GM18502 (cell line): ENCODE measurements around the gene GCLC.
A peak's percentile ranks its signal among the peaks of the same experiment; 100 is the strongest.
"Not testable (repeated sequence)": the region's sequence is repeated elsewhere in the genome, so short reads cannot be mapped to it uniquely, and the experiment has no call there.

Experiments
- ATAC-seq: cut with Tn5 transposase; IDR thresholded peaks from one replicate; pipeline ENCODE4 v1.9.1; 2021; ENCODE audit warnings: mild to moderate bottlenecking; ENCODE audit not compliant: unreplicated experiment, poor library complexity

The GCLC gene

DNA sequence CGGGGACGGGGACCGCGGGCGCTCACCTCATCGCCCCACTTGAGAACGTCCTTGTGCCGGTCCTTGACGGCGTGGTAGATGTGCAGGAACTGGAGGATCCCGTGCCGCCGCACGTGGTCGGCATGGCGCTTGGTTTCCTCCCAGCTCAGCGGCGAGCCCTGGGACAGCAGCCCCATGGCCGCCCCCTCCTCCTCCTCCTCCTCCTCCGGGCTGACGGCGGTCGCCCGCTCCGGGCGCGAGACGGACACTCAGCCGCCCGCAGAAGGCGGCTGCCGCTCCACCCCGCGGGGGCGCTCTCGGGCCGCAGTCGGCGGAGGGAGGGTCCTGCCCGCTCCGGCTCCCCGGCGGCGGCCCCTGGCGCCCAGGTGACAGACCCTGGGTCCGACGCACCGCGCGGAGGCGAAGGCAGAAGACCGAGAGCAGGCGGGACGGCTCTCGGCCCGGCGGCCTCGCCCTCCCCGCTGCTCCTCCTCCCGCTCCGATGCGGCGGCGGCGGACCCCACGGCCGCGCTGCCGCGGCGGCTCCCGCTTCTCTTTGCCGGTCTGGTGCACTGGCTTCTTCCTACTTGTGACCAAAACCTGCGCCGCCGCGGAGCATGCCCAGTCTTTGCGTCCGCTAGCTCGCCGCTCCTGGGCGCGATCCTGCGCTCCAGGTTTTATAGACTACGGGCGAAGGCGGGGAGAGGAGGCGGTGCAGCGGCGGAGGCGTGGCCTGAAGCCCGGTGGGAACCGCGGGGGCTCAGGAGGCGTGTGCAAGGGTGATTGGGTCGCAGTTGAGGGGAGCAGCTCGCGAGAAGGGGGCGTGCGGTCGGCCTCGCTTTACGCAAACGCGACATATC lies at the start of gene GCLC:
TSS of gene GCLC (minus strand) at position 632 of the 839 bp plus-strand sequence. CDS start at position 176, 456 bp downstream.
- ATAC-seq: peak; percentile 64

DNA sequence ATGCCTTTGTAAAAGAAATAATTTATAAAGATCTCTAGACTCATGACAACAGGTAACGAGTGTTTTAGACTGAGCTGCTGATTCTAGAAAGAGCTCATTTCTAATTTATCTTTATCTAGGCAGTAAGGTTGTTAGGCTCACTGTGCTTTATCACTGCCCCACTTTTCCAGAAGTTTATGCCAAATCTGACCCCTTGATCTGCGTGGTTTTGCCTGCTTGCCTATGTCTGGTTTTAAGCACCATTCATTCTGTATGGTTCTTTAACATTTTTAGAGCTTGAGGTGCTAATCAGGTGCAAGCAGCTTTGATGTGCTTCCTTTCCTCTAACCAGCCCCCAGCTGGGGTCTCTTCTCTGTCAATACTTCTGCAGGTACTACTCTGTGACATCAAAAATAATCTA lies 49.7 kb upstream of the GCLC start:
- no peak for ATAC-seq

DNA sequence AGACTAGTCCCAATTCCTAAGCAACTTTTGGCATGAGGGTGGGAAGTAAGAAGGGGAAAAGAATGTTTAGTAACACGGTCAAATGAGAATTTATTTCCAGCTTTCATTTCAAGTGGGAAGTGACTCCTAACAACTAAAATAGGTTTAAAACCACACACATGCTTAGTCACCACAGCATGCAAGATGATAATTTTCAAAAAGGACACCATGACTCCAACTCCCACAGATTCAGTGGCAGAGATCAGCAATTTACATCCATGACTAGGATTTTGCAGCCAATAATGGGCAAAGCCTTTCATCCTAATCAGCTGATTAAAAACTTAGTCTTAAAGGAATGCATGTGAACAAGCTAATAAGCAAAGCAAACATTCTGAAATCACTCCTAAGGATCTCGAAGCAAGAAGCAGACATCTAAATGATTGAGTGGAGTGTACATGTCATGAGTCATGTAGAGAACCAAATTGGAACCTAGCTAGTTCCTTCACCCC lies 48.1 kb upstream of the GCLC start:
- no peak for ATAC-seq

DNA sequence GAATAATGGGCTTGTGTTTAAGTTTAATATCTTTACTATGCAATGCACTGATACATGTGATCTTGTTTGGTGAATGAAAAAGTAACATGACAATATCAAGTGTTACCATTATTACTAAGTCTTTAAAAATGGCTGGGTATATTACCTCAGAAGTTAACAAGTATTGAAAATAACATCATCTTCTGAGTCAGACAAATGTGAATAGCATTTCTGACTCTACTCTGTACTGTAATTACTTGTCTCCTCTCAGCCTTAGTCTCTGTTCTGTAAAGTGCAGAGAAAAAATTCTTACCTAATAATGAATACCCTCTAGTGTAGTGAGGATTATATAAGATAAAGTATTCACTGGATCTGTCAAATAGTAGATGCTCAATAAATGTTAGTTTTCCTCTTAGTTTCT lies 47.0 kb upstream of the GCLC start:
- no peak for ATAC-seq

DNA sequence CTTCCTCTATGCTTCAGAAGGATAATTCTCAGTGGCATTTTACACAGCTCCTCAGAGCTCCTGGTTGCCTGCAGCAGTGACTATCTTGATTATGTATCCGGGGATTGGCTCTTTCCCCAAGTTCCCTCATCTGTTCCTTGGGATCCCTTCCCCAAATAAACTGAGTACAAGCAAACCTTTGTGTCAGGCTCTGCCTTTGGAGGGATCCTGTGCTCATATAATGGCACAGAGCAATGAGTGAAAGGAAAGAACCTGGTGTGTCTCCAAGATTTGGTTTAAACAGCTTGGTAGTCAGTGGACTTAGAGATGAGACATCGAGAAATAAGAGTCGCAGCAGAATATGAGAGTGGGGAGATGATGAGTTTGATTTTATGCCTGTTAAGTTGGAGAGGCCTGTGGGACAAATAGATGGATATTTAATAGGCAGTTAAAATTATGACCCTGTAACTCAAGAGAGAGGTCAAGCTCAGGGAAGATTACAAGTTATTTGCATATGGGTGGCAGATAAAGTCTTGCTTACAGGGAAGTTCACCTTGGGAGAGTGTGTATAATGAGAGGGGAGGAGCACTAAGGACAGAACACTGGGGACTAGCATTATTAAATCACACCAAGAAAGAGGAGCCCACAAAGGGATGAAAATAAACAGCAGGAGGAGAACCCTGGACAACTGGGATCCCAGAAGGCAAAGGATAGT lies 44.1 kb upstream of the GCLC start:
- ATAC-seq: no peak

DNA sequence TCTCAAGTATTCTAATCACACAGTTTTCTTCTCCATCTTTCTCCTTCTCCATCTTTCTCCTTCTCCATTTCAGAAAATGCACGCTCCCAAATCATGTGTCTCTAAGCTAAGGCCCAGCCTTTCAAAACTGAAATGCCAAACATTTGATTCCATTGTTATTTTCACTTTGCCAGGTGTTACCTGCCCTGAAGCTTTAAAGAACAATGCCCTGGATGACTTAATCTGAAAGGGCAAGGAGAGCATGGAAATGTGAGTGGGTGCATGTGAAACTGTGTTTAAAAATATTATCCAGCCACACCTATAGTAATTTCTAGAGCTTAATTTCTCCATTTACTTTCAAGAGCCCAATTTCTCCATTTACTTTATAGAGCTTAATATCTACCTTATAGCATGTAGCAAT lies 42.4 kb upstream of the GCLC start:
- no peak for ATAC-seq

DNA sequence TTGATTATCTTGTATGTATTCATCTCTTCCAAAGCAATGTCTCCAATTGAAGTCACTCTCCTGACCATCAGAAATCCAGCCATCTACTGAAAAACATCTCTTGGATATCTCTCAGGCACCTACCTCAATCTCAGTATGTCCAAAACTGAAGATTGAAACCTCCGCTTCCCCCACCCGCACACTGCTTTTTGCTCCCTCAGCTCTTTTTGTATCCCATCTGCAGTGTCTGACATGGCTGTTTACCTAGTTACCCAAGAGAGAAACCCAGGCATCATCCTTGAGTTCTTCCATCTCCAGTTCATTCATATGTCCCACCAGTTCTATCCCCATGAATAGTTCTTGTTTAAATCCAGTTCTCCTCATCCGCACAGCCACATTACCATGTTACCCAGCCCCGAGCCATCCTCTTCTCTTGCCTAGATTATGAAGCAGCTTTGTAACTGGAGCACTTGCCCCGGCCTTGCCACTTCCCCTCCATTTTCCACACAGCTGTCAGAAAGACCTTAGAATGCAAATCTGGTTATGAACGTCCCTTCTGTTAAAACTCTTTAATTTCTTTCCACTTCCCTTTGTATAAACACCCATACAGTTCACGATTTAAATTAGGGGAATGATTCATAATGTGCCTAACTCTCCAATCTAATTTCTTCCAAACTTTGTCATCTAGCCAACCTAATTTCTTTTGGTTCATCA lies 40.5 kb upstream of the GCLC start:
- ATAC-seq: no peak

DNA sequence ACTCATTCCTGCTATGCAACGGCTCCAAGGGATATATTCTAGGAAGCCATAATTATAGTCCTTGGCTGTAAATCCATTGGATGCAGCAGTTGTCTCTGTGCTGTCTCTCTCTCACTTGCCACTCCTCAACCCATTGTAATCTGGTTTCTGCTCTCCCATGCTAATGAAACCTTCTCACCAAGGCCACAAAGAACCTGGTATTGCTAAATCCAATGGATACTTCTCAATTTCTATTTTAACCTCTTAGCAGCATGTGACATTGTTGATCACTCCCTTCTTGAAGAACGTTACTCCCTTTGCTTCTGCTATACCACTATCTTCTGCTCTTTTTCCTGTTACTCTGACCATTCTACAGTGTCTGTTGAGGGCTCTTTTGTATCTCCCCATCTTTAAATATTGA lies 39.8 kb upstream of the GCLC start:
- ATAC-seq: no peak

DNA sequence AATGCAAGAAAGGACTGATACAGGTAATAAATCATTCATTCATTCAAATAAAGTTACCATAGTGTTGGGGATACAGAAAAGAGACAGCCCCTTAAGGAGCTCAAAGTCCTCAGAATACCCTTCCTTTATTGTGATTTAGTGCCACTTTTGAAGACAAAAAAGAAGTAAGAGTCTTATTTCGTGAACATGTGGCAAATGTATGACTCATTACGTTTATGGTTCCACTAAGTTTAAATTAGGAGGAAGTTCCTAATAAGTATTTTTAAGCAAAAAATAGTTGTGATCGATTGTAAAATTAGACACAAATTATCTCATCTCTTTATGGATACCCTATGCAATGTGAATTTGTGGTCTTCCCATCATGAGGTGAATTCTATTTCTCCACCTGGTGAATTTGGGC lies 38.5 kb upstream of the GCLC start:
- ATAC-seq: no peak

DNA sequence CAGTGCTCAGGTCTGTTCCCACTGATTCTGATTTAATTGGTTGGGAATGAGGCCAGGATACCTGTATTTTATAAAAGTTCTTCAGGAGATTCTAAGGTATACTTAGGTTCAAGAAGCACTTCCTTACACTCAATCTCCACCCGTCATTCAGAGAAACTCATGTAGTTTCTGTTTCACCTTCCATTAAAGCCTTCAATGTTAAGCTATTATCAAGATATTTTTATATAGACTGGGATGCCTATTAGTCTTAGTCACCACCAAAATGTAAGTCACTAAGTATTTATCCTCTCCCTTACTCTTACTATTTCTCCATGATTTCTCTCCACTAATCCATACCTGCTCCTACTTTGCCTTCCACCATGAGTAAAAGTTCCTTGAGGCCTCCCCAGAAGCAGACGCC lies 38.1 kb upstream of the GCLC start:
- no peak for ATAC-seq

DNA sequence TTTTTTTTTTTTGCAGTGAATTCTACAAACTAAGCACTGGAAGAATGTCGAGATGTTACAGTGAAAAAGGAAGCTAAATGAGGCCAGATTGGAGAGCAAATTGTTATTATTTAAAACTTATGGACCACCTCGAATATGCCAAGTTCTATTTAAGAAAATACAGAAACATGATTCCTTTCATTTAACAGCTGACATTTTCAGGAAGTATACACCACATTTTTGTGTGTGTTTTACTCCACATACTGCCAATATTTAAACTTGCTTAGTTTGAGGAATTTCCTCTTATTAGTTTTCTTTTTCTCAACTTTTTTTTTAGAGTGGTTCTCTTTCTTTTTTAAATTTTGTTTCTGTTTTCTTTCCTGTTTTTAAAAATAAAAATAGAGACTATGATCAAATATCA lies 37.0 kb upstream of the GCLC start:
- ATAC-seq: no peak

DNA sequence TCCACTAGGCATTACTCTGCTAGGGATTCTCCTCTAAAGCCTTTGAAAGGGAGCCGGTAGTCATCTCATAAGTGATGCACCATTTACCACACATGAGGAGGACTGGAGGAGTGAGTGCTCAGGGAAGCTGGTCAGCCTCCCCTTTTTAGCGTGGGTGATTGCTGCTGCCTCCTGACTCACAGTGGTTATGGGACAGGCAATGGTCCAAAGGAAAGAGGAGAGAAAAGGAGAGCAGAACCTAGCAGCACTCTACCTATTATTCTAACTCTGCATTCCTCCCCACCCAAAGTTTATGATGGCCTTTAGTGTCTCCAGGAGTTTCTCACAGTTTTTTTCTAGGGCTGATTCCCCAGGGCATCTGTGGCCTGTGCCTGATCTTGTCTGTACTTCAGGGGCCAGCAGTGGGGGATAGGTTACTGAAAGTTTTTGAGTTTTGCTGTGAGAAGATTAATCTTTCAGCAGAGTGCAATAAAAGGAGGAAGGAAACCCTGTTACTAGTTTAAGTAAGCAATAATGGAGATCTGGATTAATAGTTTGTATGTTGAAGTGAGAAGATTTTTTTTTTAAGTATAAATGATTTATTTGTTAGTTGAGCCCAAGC lies 36.4 kb upstream of the GCLC start:
- no peak for ATAC-seq

DNA sequence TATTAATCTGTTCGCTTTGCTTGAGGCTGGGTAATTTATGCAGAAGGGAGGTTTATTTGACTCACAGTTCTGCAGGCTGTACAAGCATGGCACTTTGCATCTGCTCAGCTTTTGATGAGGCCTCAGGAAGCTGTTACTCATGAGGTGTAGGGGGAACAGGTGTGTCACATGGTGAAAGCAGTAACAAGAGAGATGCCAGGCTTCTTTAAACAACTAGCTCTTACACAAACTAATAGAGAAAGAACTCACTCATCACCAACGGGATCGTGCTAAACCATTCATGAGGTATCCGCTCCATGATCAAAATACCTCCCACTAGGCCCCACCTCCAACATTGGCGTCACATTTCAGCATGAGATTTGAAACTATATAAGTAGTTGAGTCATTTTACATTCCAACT lies 34.4 kb upstream of the GCLC start:
- ATAC-seq: no peak

DNA sequence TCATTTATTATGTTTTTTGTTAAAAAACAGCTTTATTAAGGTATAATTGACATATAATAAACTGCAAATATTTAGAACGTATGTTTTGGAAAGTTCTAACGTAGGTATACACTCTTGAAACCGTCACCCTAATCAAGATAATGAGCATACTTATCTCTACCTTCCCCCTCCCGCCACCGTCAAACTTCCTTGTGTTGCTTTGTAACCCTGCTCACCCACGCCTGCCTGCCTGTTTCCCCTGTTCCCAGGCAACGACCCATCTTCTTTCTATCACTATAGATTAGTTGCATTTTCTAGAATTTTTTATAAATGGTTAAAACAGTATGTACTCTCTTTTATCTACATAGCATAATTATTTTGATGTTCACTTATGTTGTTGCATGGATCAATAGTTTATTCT lies 33.5 kb upstream of the GCLC start:
- no peak for ATAC-seq

DNA sequence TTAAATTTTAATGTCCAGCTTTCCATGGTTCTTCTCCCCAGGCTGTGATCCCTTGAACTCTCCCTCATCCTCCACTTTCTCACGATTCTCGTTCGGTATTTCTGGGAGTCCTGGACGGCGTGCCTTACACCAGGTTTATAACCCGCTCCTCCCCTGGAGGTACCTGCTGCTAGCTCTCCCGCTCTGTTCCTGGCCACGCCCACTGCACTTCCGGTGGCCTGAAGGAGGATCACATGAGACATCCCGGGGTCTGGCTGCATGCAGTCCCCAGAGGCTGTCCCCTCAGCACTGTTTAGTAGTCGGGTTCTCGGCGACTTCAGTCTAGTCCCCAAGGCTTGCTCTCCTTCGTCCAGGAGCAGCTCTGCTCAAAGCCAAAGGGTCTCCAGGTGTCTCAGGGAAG lies 28.4 kb upstream of the GCLC start:
- ATAC-seq: no peak

DNA sequence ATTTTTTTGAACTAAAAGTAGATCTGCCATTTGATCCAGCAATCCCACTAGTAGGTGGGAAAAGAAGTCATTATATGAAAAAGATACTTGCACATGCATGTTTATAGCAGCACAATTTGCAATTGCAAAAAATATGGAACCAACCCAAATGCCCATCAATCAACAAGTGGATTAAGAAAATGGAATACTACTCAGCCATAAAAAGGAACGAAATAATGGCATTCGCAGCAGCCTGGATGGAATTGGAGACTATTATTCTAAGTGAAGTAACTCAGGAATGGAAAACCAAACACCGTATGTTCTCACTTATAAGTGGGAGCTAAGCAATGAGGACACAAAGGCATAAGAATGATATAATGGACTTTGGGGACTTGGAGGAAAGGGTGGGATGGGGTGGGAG lies 27.5 kb upstream of the GCLC start:
- not testable (repeated sequence) for ATAC-seq

DNA sequence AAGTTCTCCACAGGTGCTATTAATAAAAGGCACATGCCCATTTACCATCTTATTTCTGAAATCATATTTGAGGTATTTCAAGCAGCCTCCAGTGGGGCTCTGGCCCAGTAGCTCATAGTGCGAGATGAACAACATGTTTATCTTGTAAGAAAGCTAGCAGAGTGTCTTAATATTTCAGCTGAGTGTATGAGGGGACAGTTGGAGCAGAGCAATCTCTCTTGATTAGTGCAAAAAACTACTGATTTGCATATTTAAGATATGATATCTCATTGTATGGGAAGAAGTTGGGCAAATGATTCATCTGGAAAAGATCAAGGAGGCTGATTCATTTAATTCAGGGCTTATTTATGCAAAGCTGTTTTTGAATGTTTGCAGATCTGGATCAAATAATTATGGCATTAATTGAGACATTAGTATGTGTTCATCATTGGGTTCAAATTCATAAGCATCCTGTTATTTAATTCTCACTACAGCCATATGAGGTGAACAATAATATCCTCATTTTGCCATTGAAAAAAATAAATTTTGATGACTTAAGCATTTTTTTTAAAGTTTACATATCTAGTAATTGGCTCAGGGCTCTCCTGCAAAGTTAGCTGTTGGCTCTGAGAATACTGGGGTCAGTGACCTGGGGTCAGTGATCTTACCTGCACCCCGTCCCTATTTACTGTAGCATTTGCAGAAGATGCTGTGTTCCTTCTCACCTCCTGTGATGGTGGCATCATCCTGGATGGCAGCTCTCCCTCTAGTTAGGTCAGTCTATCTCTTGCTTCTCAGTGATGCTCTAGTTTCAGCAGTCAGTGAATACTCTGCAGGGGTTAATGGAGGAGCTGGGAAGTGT lies 24.1 kb upstream of the GCLC start:
- ATAC-seq: no peak

DNA sequence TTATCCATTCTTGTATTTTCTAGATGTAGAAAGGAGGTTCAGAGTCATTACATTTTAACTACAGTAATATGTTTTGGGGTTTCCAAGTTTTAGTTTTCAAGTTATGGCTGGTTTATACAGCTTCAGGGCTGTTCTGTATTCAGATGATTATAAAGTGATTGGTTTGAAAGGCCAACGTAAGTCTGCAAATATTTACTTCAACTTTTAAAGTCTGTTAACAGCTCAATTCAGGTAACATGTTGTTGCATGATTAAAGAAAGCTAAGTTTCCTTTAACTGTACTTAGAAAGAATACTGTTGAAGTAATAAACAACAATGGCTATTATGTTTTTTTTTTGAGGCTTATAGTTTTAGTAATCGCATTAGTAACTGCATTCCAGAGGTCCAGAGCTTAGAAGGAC lies 22.8 kb upstream of the GCLC start:
- no peak for ATAC-seq

DNA sequence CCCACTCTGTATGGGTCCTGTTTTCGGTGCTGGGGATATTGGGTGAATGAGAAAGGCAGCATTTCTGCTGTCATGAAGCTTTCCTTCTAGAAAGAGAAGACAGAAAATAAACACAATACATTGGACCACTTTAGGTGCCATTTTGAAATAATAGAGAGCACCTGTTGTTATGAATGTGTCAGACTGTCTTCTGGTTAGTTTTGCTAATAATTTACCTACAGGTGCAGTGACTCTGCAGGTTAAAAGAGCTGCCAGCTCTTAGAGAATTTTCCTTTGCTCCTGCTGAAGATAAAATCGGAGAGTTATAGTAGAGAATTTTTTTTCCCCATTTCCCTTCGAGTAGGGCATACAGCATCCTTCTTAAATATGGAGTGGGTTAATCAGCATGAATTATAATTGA lies 21.9 kb upstream of the GCLC start:
- ATAC-seq: no peak

DNA sequence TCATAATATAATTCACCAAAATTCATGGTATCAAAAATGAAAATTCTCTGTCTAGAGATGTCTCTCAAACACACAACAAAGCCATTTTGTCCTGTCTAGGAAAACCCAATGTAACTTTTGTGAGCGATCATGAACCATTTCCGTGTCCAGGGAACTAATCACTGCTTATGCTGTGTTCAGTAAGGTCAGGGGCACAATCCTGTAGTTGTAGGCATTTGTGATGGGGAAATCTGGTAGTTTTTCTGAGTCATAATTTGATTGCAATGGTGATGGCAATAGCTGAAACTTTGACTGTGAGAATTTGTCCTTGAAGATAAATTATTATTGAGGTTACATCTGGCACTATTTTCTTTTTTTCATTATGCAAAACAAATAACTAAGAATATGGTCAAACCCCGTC lies 21.0 kb upstream of the GCLC start:
- ATAC-seq: no peak
